H7 (cell line): Measurements from ENCODE around the gene COX5A. TPM values are rescaled to one million over a fixed set of nuclear protein-coding genes. Genes with fewer than 3 reads are reported as not detected.
"Not testable (repeated sequence)": the region's sequence is repeated elsewhere in the genome, so short reads cannot be mapped to it uniquely, and the experiment has no call there.

Experiments
- DNase-seq: peaks from one replicate; pipeline ENCODE4 v3.0.0; 2012
- H3K27me3 ChIP-seq: 2 replicates; pipeline ENCODE4 v1.6.0; 2011; ENCODE audit warnings: mild to moderate bottlenecking, low read length; ENCODE audit not compliant: control insufficient read depth, insufficient read depth
- H3K36me3 ChIP-seq: replicated peaks from 2 replicates; pipeline ENCODE4 v1.5.1; 2011; ENCODE audit warnings: low read length; ENCODE audit not compliant: control insufficient read depth, insufficient read depth
- H3K4me3 ChIP-seq: 2 replicates; pipeline ENCODE4 v1.5.1; 2011; ENCODE audit warnings: low read depth, mild to moderate bottlenecking, control low read depth, low read length, moderate library complexity; ENCODE audit not compliant: insufficient read depth
- total RNA-seq: library from RNA; depleted of rRNA; stranded (reverse); fragments of >200 nt; shearing (Covaris generic); gene quantifications from 2 replicates; pipeline ENCODE4 v1.2.3, GENCODE V29; 2014

Gene COX5A
- total RNA-seq, 1 experiment from 2014 or later, result 185 TPM

GRCh38 chr15:74928771-74929198 is 9.1 kb downstream of the COX5A start:
- Histone ChIP-seq H3K36me3 (peaks cover 21% of the 10 kb centered on the region), H3K4me3 (no peak overlapping the region), H3K27me3 (no peaks in the 10 kb centered on the region)
- DNase-seq, result no peak

GRCh38 chr15:74924525-74924924 is 13.3 kb downstream of the COX5A start:
- H3K36me3 ChIP-seq, result peaks cover 26% of the 10 kb centered on the region
- H3K4me3 ChIP-seq, result no peak overlapping the region
- DNase-seq, result no peak
- H3K27me3 ChIP-seq, result no peaks in the 10 kb centered on the region

- Histone ChIP-seq H3K36me3 (peaks cover 27% of the 10 kb centered on the region), H3K27me3 (no peaks in the 10 kb centered on the region), H3K4me3 (no peak overlapping the region)
- no peak for DNase-seq
These were observed 17.4 kb downstream of the COX5A start for GRCh38 chr15:74920456-74920855.

GRCh38 chr15:74917676-74918075 is 20.2 kb downstream of the COX5A start:
- peaks cover 22% of the 10 kb centered on the region for H3K36me3 ChIP-seq
- no peak overlapping the region for H3K4me3 ChIP-seq
- no peaks in the 10 kb centered on the region for H3K27me3 ChIP-seq
- DNase-seq, result no peak

- not testable (repeated sequence) for H3K4me3 ChIP-seq, DNase-seq, H3K27me3 ChIP-seq
- peaks cover 21% of the 10 kb centered on the region for H3K36me3 ChIP-seq
These were observed 24.1 kb downstream of the COX5A start for GRCh38 chr15:74913799-74914198.

GRCh38 chr15:74913041-74913440 is 24.8 kb downstream of the COX5A start:
- H3K27me3 ChIP-seq, result no peaks in the 10 kb centered on the region

GRCh38 chr15:74908635-74909034 is 29.2 kb downstream of the COX5A start:
- Histone ChIP-seq H3K27me3 (no peaks in the 10 kb centered on the region), H3K4me3 (no peak overlapping the region), H3K36me3 (peaks cover 21% of the 10 kb centered on the region)
- no peak for DNase-seq

More at GRCh38 chr15:74913041-74913440, 24.8 kb downstream of the COX5A start:
- no peak for DNase-seq
- Histone ChIP-seq H3K4me3 (no peak overlapping the region), H3K36me3 (peaks cover 17% of the 10 kb centered on the region)

GRCh38 chr15:74907163-74907870 is 30.6 kb downstream of the COX5A start:
- Histone ChIP-seq H3K36me3 (peaks cover 28% of the 10 kb centered on the region), H3K4me3 (peak overlapping the region; percentile 89), H3K27me3 (no peaks in the 10 kb centered on the region)
- peak; percentile 57 for DNase-seq

- Histone ChIP-seq H3K4me3 (peak within 1 kb of the TSS; percentile 89), H3K36me3 (peaks cover 29% of the 10 kb centered on the region), H3K27me3 (no peaks in the 10 kb centered on the region)
- peak; percentile 98 for DNase-seq
These were observed 31.3 kb downstream of the COX5A start, which contains the start of gene FAM219B for GRCh38 chr15:74906450-74907162. FAM219B (minus strand) TSS chr15:74906851; CDS start chr15:74906800, 51 bp downstream.

- no peak for DNase-seq
- Histone ChIP-seq H3K27me3 (no peaks in the 10 kb centered on the region), H3K36me3 (peaks cover 32% of the 10 kb centered on the region), H3K4me3 (peak overlapping the region; percentile 89)
These were observed 31.8 kb downstream of the COX5A start for GRCh38 chr15:74906067-74906449.

GRCh38 chr15:74904190-74904805 is 33.6 kb downstream of the COX5A start:
- no peak for DNase-seq
- Histone ChIP-seq H3K36me3 (peaks cover 45% of the 10 kb centered on the region), H3K27me3 (no peaks in the 10 kb centered on the region), H3K4me3 (no peak overlapping the region)

GRCh38 chr15:74903676-74904075 is 34.2 kb downstream of the COX5A start:
- Histone ChIP-seq H3K27me3 (no peaks in the 10 kb centered on the region), H3K36me3 (peaks cover 48% of the 10 kb centered on the region), H3K4me3 (no peak overlapping the region)
- no peak for DNase-seq

GRCh38 chr15:74902295-74903075 is 35.4 kb downstream of the COX5A start:
- no peaks in the 10 kb centered on the region for H3K27me3 ChIP-seq
- H3K36me3 ChIP-seq, result peaks cover 48% of the 10 kb centered on the region
- no peak for DNase-seq
- no peak overlapping the region for H3K4me3 ChIP-seq

- DNase-seq, result peak; percentile 90
- Histone ChIP-seq H3K36me3 (peaks cover 50% of the 10 kb centered on the region), H3K27me3 (no peaks in the 10 kb centered on the region), H3K4me3 (no peak overlapping the region)
These were observed 36.2 kb downstream of the COX5A start for GRCh38 chr15:74901612-74902063.
